ENCODE measurements around the gene ANKS1B. TPM values are rescaled to one million over a fixed set of nuclear protein-coding genes. Genes with fewer than 3 reads are reported as not detected.
"Not testable (repeated sequence)": the region's sequence is repeated elsewhere in the genome, so short reads cannot be mapped to it uniquely, and the experiment has no call there.

Gene ANKS1B
- total RNA-seq, 3 donors from 2014 or later, result 0.05 to 0.56 (median 0.16) TPM

GRCh38 chr12:99870085-99870484 lies 114.7 kb downstream of the ANKS1B start:
- Mint-ChIP-seq H3K4me1 (ENCODE audit: low read depth) (no peaks in the 10 kb centered on the region), H3K4me3 (no peak overlapping the region)
- ATAC-seq, result no peak

GRCh38 chr12:99861731-99862130 lies 123.0 kb downstream of the ANKS1B start:
- Mint-ChIP-seq H3K4me1 (ENCODE audit: low read depth) (no peaks in the 10 kb centered on the region), H3K36me3 (ENCODE audit: insufficient read depth) (no peaks in the 10 kb centered on the region), H3K9me3 (peaks cover 4% of the 10 kb centered on the region), H3K4me3 (no peak overlapping the region), H3K27me3 (ENCODE audit: low read depth) (no peaks in the 10 kb centered on the region)
- ATAC-seq, result no peak
- DNase-seq, result no peak

More at GRCh38 chr12:99870085-99870484, 114.7 kb downstream of the ANKS1B start:
- no peaks in the 10 kb centered on the region for H3K27me3 Mint-ChIP-seq (ENCODE audit: low read depth)
- no peak for DNase-seq
- H3K36me3 Mint-ChIP-seq (ENCODE audit: insufficient read depth), result no peaks in the 10 kb centered on the region
- peaks cover 5% of the 10 kb centered on the region for H3K9me3 Mint-ChIP-seq

GRCh38 chr12:99859126-99859525 lies 125.6 kb downstream of the ANKS1B start:
- peaks cover under 1% of the 10 kb centered on the region for H3K9me3 Mint-ChIP-seq
- ATAC-seq, result no peak
- DNase-seq, result no peak
- no peak overlapping the region for H3K4me3 Mint-ChIP-seq
- H3K4me1 Mint-ChIP-seq (ENCODE audit: low read depth), result no peaks in the 10 kb centered on the region
- no peaks in the 10 kb centered on the region for H3K36me3 Mint-ChIP-seq (ENCODE audit: insufficient read depth)
- no peaks in the 10 kb centered on the region for H3K27me3 Mint-ChIP-seq (ENCODE audit: low read depth)

- H3K27me3 Mint-ChIP-seq (ENCODE audit: low read depth), result no peaks in the 10 kb centered on the region
- no peaks in the 10 kb centered on the region for H3K36me3 Mint-ChIP-seq (ENCODE audit: insufficient read depth)
- no peak overlapping the region for H3K4me3 Mint-ChIP-seq
- no peaks in the 10 kb centered on the region for H3K4me1 Mint-ChIP-seq (ENCODE audit: low read depth)
- DNase-seq (no peak), ATAC-seq (no peak)
- H3K9me3 Mint-ChIP-seq, result no peaks in the 10 kb centered on the region
Measured at GRCh38 chr12:99852666-99853065, 132.1 kb downstream of the ANKS1B start.

GRCh38 chr12:99847936-99848335 lies 136.8 kb downstream of the ANKS1B start:
- H3K9me3 Mint-ChIP-seq, result no peaks in the 10 kb centered on the region
- no peaks in the 10 kb centered on the region for H3K4me1 Mint-ChIP-seq (ENCODE audit: low read depth)
- no peaks in the 10 kb centered on the region for H3K36me3 Mint-ChIP-seq (ENCODE audit: insufficient read depth)
- H3K4me3 Mint-ChIP-seq, result no peak overlapping the region
- ATAC-seq (no peak), DNase-seq (no peak)
- no peaks in the 10 kb centered on the region for H3K27me3 Mint-ChIP-seq (ENCODE audit: low read depth)

DNA sequence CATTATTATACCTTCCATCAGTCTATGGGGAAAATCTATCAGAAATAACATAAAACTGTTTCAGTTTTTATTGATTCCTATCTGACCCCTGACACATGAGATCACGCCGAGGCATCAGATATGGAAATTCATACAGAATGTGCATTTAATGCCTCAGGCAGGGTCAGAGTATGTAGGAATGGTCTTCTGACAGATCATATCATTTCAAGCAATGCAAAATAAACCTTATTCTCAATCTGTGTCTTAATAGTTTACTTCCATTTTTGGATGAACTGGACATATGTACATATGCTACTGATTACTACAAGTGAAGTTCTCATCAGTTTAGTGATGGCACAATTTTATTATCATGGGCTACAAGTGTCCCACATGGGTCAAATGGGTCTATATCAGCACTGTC lies 150.0 kb downstream of the ANKS1B start:
- Mint-ChIP-seq H3K36me3 (ENCODE audit: insufficient read depth) (no peaks in the 10 kb centered on the region), H3K4me3 (no peak overlapping the region), H3K27me3 (ENCODE audit: low read depth) (no peaks in the 10 kb centered on the region), H3K9me3 (no peaks in the 10 kb centered on the region), H3K4me1 (ENCODE audit: low read depth) (no peaks in the 10 kb centered on the region)
- no peak for DNase-seq
- ATAC-seq, result no peak

- Mint-ChIP-seq H3K9me3 (no peaks in the 10 kb centered on the region), H3K36me3 (ENCODE audit: insufficient read depth) (no peaks in the 10 kb centered on the region), H3K4me3 (no peak overlapping the region), H3K27me3 (ENCODE audit: low read depth) (no peaks in the 10 kb centered on the region), H3K4me1 (ENCODE audit: low read depth) (no peaks in the 10 kb centered on the region)
- ATAC-seq, result no peak
- DNase-seq, result no peak
Measured at GRCh38 chr12:99833397-99833796, 151.3 kb downstream of the ANKS1B start.

GRCh38 chr12:99824900-99825542 lies 159.7 kb downstream of the ANKS1B start:
- H3K9me3 Mint-ChIP-seq, result peaks cover 4% of the 10 kb centered on the region
- no peak for ATAC-seq

DNA sequence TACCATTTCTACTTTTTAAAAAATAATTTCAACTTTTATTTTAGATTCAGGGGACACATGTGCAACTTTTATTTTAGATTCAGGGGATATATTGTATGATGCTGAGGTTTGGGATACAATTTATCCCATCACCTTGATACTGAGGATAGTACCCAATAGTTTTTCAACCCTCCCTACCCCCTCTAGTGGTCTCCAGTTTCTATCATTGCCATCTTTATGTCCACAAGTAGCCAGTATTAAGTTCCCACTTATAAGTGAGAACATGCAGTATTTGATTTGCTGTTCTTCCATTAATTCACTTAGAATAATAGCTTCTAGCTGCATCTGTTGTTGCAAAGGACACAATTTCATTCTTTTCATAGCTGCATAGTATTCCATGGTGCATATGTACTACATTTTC lies 162.5 kb downstream of the ANKS1B start:
- no peaks in the 10 kb centered on the region for H3K4me1 Mint-ChIP-seq (ENCODE audit: low read depth)
- no peak overlapping the region for H3K4me3 Mint-ChIP-seq
- DNase-seq, result no peak
- H3K27me3 Mint-ChIP-seq (ENCODE audit: low read depth), result no peaks in the 10 kb centered on the region
- peaks cover 4% of the 10 kb centered on the region for H3K9me3 Mint-ChIP-seq
- ATAC-seq, result no peak
- H3K36me3 Mint-ChIP-seq (ENCODE audit: insufficient read depth), result no peaks in the 10 kb centered on the region

More at GRCh38 chr12:99824900-99825542, 159.7 kb downstream of the ANKS1B start:
- no peak for DNase-seq
- no peaks in the 10 kb centered on the region for H3K36me3 Mint-ChIP-seq (ENCODE audit: insufficient read depth)
- H3K4me1 Mint-ChIP-seq (ENCODE audit: low read depth), result no peaks in the 10 kb centered on the region
- H3K27me3 Mint-ChIP-seq (ENCODE audit: low read depth), result no peaks in the 10 kb centered on the region
- H3K4me3 Mint-ChIP-seq, result no peak overlapping the region

DNA sequence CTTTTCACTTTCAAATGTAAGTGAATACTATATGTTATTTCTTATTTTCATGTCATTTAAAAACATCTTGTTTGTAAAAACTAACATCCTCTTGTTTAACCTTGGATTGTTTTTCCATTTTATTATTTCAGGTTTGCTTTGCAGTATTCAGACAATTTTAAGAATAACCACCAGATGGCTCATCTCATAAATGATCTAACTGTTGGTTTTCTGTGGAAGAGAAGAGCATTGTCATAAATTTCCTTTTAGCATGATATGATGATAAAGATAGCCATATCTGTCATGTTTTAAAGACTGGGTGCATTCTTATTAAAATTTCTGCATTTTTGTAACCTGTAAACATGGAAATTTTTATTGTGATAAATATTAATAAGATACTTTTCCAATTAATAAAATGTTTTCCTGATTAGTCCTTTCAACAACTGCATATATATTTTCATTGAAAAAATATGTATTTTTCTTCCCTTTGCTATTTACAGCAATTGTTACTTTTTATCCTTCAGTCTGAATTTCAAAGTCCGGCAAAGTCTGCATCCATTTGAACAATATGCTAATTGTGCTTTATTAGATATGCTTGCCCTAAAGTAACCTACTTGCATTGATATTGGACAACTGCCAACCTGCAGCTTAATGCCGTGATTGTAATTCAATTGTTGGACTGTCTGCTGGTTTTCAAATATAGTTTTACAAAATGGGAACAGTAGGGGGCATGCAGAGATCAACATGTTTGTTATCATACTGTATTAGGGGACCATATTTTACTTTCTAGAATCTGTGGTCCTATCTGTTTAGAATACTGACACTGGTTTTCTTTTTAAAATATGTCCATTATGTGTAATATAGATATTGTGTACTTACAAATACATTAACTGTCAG lies 173.8 kb downstream of the ANKS1B start:
- Mint-ChIP-seq H3K9me3 (no peaks in the 10 kb centered on the region), H3K4me3 (no peak overlapping the region), H3K36me3 (ENCODE audit: insufficient read depth) (no peaks in the 10 kb centered on the region), H3K4me1 (ENCODE audit: low read depth) (no peaks in the 10 kb centered on the region), H3K27me3 (ENCODE audit: low read depth) (no peaks in the 10 kb centered on the region)
- no peak for ATAC-seq
- DNase-seq, result no peak

GRCh38 chr12:99809909-99810308 lies 174.8 kb downstream of the ANKS1B start:
- Mint-ChIP-seq H3K27me3 (ENCODE audit: low read depth) (no peaks in the 10 kb centered on the region), H3K4me1 (ENCODE audit: low read depth) (no peaks in the 10 kb centered on the region), H3K4me3 (no peak overlapping the region), H3K36me3 (ENCODE audit: insufficient read depth) (no peaks in the 10 kb centered on the region), H3K9me3 (no peaks in the 10 kb centered on the region)
- DNase-seq, result no peak
- no peak for ATAC-seq

DNA sequence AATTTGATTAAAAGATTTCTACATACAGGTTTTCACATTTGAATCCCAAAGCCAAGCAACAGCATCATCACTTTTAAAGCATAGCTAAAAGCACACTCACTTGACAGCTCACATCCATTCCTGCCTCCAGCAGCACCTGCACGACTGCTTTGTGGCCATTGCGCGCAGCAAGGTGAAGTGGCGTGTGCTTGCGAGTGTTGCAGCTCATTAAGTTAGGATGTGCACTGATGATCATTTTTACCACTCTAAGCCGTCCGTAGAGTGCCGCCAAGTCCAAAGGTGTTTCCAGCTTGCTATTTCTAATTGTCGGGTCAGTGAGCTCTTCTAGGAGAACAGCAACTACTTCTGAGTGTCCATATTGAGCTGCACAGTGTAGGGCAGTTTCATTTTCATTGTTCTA lies 178.4 kb downstream of the ANKS1B start:
- Mint-ChIP-seq H3K4me3 (no peak overlapping the region), H3K36me3 (ENCODE audit: insufficient read depth) (no peaks in the 10 kb centered on the region), H3K27me3 (ENCODE audit: low read depth) (no peaks in the 10 kb centered on the region), H3K9me3 (no peaks in the 10 kb centered on the region), H3K4me1 (ENCODE audit: low read depth) (no peaks in the 10 kb centered on the region)
- DNase-seq (no peak), ATAC-seq (no peak)

GRCh38 chr12:99804715-99805114 lies 180.0 kb downstream of the ANKS1B start:
- no peak for DNase-seq

DNA sequence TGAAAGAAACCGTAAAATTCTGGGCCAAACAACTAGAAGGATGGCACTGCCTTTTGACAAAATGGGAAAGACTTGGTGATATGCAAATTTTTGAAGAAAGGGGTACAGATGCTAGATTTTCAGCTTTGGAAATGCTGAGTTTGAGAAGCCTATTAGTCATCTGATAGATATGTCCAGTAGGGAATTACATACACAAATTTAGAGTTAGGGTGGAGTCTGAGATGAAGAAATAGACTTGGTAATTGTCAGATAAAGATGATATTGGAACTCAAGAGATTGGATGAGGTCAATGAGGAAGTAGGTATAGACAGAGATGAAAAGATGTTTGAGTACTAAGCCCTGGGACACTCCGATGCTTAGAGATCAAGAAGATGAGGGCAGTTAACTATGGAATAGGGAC lies 184.1 kb downstream of the ANKS1B start:
- H3K4me3 Mint-ChIP-seq, result no peak overlapping the region
- DNase-seq, result no peak
- H3K36me3 Mint-ChIP-seq (ENCODE audit: insufficient read depth), result no peaks in the 10 kb centered on the region
- no peaks in the 10 kb centered on the region for H3K9me3 Mint-ChIP-seq
- no peaks in the 10 kb centered on the region for H3K4me1 Mint-ChIP-seq (ENCODE audit: low read depth)
- ATAC-seq, result no peak
- no peaks in the 10 kb centered on the region for H3K27me3 Mint-ChIP-seq (ENCODE audit: low read depth)

More at GRCh38 chr12:99804715-99805114, 180.0 kb downstream of the ANKS1B start:
- Mint-ChIP-seq H3K4me3 (no peak overlapping the region), H3K27me3 (ENCODE audit: low read depth) (no peaks in the 10 kb centered on the region), H3K36me3 (ENCODE audit: insufficient read depth) (no peaks in the 10 kb centered on the region), H3K9me3 (no peaks in the 10 kb centered on the region), H3K4me1 (ENCODE audit: low read depth) (no peaks in the 10 kb centered on the region)
- no peak for ATAC-seq

DNA sequence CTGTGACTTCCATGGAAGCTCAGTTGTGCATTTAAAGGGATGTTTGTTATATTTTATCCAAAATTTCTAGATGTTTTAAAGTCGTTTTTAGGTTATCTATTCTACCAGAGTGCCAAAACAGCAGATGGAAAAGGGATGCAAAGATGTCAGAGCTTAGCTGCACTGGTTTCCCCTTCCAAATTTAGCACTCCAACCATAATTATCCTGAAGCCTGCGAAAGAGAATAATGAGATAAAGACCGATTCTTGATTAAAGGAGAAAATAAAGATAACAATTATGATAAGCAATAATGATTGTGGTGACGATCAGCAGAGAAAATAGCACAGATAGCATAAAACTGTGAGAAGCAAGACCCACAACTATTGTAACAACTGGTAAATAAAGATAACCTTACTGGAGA lies 186.8 kb downstream of the ANKS1B start:
- H3K36me3 Mint-ChIP-seq (ENCODE audit: insufficient read depth); H3K4me1 Mint-ChIP-seq (ENCODE audit: low read depth); ATAC-seq; H3K9me3 Mint-ChIP-seq; DNase-seq; H3K4me3 Mint-ChIP-seq; H3K27me3 Mint-ChIP-seq (ENCODE audit: low read depth): not testable (repeated sequence)
